Omental fat pad (tissue), 4 donors: ENCODE data around the gene CCDC92B. TPM values are rescaled to one million over a fixed set of nuclear protein-coding genes. Genes with fewer than 3 reads are reported as not detected.

Source experiments
- ATAC-seq: fragments of 150-250 bp; one replicate; pipeline ENCODE4 v1.9.1; 2016; ENCODE audit warnings: mild to moderate bottlenecking, moderate library complexity; ENCODE audit not compliant: low FRiP score
- DNase-seq: peaks from one replicate; pipeline ENCODE4 v3.0.0-alpha.2; 2019; ENCODE audit warnings: low spot score
- total RNA-seq, 4 donors: library from RNA; depleted of rRNA; stranded (reverse); fragments of >200 nt; gene quantifications; one replicate each; pipeline ENCODE4 v1.1.0, GENCODE V29; 2016
- TF ChIP-seq, protein P1 (sequence below), 3 donors: fragments of 450-650 bp; IDR thresholded peaks; one replicate each; pipeline ENCODE4 v1.5.1; 2016 to 2017; ENCODE audit warnings: antibody characterized with exemption in 3 of 3, mild to moderate bottlenecking in 3 of 3, moderate library complexity in 2 of 3

CCDC92B gene
- total RNA-seq, 4 donors from 2014 or later = not detected

DNA sequence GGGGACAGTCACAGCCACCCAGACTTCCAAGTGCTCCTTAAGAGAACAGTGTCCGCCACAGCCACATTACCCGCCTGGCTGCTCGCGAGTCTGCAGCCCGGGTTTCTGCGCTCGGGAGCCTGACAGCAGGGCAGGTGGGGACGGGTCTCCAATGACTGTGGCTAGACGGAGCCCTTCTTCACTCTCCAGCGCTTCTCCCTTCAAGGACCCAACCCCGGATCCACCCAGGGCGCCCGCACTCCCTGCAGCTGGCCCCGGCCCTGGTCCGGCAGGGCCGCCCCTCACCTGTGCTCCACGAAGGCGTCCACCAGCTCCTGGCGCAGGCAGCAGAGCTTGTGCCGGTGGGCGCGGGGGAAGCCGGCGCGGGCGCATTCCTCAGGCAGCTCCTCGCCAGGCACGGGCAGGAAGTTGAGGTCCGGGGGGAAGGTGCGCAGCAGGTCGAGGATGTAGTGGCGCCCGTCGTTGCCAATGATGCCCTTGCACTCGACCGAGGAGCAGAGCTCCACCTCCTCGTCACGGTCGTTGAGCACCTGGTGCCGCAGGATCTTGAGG lies 51.8 kb downstream of the CCDC92B start:
- DNase-seq (no peak), ATAC-seq (no peak)
- TF ChIP-seq, protein P1, sequence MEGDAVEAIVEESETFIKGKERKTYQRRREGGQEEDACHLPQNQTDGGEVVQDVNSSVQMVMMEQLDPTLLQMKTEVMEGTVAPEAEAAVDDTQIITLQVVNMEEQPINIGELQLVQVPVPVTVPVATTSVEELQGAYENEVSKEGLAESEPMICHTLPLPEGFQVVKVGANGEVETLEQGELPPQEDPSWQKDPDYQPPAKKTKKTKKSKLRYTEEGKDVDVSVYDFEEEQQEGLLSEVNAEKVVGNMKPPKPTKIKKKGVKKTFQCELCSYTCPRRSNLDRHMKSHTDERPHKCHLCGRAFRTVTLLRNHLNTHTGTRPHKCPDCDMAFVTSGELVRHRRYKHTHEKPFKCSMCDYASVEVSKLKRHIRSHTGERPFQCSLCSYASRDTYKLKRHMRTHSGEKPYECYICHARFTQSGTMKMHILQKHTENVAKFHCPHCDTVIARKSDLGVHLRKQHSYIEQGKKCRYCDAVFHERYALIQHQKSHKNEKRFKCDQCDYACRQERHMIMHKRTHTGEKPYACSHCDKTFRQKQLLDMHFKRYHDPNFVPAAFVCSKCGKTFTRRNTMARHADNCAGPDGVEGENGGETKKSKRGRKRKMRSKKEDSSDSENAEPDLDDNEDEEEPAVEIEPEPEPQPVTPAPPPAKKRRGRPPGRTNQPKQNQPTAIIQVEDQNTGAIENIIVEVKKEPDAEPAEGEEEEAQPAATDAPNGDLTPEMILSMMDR (IDR thresholded peaks at IDR 0.05) = no peak

DNA sequence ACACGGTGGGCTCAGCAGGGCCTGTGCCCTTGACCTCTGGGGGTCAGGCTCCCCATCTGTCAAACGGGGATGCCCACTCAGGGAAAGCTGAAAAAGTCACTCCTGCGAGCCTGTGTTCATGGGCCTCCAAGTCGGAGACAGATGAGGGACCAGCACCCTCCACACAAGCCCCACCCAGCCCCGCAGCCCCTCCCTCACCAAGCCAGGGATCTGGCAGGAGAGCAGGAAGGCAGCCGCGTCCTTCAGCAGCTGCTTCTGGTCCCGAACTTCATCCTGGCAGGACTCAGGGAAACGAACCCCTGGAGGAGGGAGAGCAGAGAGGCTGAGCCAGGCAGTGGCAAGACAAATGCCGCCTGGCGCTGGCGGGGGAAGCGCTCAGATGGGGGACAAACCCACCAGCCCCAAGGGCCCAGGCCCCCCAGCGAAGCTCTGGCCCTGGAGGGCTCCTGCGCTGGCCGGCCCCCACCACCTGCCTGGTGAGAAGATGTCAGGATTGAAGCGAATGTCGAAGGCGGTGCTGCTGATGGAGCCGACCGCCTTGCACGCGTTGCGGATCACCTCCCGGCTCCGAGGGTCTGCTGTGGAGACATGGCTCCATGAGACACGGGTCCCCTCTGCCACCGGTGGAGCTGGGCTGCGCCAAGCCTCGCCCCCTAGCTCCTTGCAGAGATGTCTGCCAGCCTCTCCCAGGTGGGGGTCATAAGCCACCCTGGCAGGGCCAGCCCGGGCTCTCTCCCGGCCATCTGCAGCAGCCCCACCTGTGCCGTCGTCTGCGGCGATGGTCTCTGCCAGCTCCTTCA lies 53.3 kb downstream of the CCDC92B start:
- DNase-seq (peak; percentile 1), ATAC-seq (no peak)
- TF ChIP-seq, protein P1 (IDR thresholded peaks at IDR 0.05) = no peak

DNA sequence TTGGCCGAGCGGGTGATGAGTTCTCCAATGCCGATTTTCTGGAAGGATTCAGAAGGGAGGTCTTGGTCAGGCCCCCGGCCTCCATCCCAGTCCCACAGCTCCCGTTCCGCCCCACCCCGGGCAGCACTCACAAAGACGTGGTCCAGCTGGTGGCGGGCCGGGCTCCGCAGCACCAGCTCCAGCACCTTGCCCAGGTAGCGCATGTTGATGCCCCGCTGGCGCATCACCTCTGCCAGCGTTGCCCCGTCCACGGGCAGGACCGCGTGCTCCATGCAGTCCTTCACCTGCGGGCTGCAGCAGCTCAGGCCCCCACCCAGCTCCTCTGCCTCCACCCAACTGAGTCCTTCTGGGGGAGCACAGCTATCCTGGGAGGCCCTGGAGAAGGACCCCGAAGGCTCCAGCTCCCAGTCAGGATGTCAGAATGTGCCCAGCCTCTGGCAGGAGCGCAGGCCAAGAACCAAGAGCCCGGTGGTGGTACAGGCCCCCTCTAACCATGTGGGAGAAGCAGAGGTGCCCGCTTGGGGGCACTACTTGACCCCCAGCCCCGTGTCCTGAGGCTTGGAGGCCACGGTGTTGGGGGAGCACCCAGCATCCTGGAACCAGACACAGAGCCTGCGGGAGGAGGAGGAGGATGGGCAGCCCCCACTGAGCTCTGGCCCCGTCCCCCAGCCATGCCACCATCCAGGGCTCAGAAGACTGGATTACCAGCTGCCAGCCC lies 54.0 kb downstream of the CCDC92B start:
- ATAC-seq (no peak), DNase-seq (peak; percentile 17)
- TF ChIP-seq, protein P1 (IDR thresholded peaks at IDR 0.05) = no peak

DNA sequence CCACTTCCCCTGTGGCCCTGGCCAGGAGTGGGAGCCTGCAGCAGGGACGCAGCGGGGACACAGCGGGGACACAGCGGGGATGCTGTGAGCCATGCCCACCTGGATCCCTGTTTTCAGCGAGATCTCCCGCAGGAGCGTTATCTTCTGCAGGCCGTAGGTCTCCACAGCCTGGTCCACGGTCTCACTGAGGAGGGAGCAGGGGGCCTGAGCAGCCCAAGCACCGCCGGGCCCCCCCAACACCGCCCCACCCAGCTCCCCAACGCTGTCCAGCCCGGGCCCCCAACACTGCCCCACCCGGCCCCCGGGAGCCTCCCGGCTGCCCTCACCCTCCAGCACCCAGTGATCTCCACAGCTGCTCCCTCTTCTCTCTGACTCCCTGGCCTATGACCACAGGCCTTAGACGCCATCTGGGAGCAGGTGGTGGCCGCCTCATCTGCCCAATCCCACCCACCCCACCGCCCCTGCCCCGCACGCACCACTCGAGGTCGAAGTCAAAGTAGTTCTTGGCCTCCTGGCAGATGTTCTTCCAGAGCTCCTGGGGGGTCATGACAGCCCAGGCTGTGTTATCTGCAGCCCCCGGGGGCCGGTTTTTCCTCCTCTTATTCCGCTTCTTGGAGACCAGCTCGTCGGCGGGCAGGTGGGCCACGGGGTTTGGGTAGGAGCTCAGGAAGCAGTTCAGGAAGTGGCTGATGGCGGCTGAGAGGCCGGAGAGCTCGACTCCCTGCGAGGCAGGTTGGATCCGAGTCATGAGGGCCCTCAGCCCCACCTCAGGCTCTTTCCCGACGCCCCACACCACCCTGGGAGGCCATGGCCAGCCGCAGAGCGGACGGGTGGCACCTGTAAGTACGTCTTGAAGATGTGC lies 54.8 kb downstream of the CCDC92B start:
- TF ChIP-seq, protein P1 (IDR thresholded peaks at IDR 0.05) = no peak
- DNase-seq (peak; percentile 9), ATAC-seq (no peak)

DNA sequence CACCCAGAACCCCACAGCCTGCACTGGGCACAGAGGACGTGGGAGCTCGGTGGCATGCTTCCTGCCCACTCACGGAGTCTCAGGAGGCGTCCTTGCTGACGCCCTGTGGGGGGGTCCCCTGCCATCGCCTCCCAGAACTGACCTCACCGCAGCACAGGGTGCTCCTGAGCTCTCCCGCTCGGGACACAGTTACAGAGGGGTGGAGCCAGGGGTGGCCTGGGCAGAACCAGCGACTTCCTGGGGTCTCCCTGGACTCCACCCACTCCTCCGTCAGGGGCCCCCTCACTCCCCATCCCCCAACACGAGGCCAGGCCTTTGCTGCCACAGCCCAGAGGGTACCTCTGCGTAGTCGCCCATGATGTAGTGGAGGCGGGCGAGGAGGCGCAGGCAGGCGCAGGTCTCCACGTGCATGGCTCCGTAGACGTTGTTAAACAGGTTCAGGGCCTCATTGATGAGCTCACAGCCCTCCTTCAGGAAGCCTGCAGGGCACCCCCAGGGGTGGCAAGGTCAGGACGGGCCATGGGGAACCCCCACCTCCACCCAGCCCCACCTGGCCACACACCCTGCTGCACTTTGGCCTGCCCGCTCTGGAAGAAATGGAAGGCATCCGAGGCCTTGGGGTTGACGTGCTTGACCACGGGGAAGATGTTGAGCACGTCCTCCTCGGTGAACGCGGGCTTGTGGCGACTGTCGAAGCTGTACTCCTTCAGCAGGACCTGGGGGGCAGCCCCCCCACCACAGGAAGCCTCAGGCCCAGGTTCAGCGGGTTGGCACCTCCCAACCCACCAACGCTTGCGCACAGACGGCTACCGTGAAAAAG lies 55.7 kb downstream of the CCDC92B start:
- DNase-seq = peak; percentile 13
- TF ChIP-seq, protein P1 (IDR thresholded peaks at IDR 0.05) = no peak
- no peak for ATAC-seq

DNA sequence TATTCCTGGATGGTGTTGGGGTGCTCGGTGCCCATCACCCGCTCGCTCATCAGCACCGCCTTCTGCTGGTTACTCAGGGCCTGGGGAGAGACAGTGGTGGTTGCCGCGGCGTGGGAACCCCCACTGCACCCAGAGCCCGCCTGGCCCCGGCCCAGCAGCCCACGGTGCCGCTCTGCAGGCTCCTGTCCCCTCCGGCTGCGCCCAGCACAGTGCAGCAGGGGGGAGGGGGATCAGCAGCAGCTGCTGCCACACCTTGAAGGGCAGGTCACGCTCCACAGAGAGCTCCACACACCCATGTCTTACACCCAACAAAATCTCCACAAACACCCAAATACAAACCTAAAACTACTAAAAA lies 56.7 kb downstream of the CCDC92B start:
- TF ChIP-seq, protein P1 (IDR thresholded peaks at IDR 0.05) = no peak
- no peak for DNase-seq
- ATAC-seq = no peak
